Activated CD8-positive, alpha-beta T cell treated with anti-CD3 and anti-CD28 coated beads for 36 hours (primary cell): Measurements from ENCODE around the gene E2F1. TPM values are rescaled to one million over a fixed set of nuclear protein-coding genes. Genes with fewer than 3 reads are reported as not detected.
"Not testable (repeated sequence)": the region's sequence is repeated elsewhere in the genome, so short reads cannot be mapped to it uniquely, and the experiment has no call there.

Source experiments
- ATAC-seq: fragments of 200-7000 bp; cut with Tn5 transposase; one replicate; pipeline ENCODE4 v1.10.0; 2021; ENCODE audit warnings: mild to moderate bottlenecking, moderate library complexity
- CTCF ChIA-PET: fragments of 350-600 bp; sonication (Branson Sonifier 250); formaldehyde crosslinking; loops from one replicate; lab custom pipeline; 2021; ENCODE audit warnings: antibody characterized with exemption; lab: Charles Lee
- POLR2A ChIA-PET: fragments of 350-600 bp; sonication (Branson Sonifier 250); formaldehyde crosslinking; loops from one replicate; lab custom pipeline; 2021; ENCODE audit warnings: antibody characterized with exemption; lab: Charles Lee
- DNase-seq: peaks from one replicate; pipeline ENCODE4 v3.0.0-alpha.2; 2020
- H3K27ac Mint-ChIP-seq: one replicate; pipeline ENCODE4 v1.8.0; 2021; ENCODE audit warnings: mild to moderate bottlenecking, mixed read lengths
- H3K27me3 Mint-ChIP-seq: one replicate; pipeline ENCODE4 v1.8.0; 2021; ENCODE audit warnings: mixed read lengths
- H3K36me3 Mint-ChIP-seq: one replicate; pipeline ENCODE4 v1.8.0; 2021; ENCODE audit warnings: low read depth, mixed read lengths
- H3K4me1 Mint-ChIP-seq: one replicate; pipeline ENCODE4 v1.8.0; 2021; ENCODE audit warnings: low read depth, mixed read lengths
- H3K4me3 Mint-ChIP-seq: one replicate; pipeline ENCODE4 v1.8.0; 2021; ENCODE audit warnings: mild to moderate bottlenecking, moderate library complexity, mixed read lengths
- H3K9me3 Mint-ChIP-seq: one replicate; pipeline ENCODE4 v1.8.0; 2021; ENCODE audit warnings: mixed read lengths
- intact Hi-C: fragments of 100-400 bp; cut with micrococcal nuclease; formaldehyde crosslinking; loops from one replicate; pipeline ENCODE4 v1.10.0; 2022
- total RNA-seq, 2 experiments: library from RNA; stranded (reverse); gene quantifications; one replicate each; pipeline ENCODE4 v1.2.3, GENCODE V29; 2021
- TF ChIP-seq, protein P1 (sequence below): fragments of 200-600 bp; IDR thresholded peaks from one replicate; pipeline ENCODE4 v1.8.0; 2022; ENCODE audit warnings: antibody characterized with exemption, mild to moderate bottlenecking

Gene E2F1
- total RNA-seq, 2 experiments from 2014 or later: 71.2 to 72.0 TPM

GRCh38 chr20:33650111-33650752, 36.0 kb downstream of the E2F1 start:
- Mint-ChIP-seq H3K36me3 (peaks cover 6% of the 10 kb centered on the region), H3K4me3 (no peak overlapping the region), H3K9me3 (no peaks in the 10 kb centered on the region), H3K27me3 (no peaks in the 10 kb centered on the region), H3K27ac (no peak overlapping the region), H3K4me1 (peaks cover 38% of the 10 kb centered on the region)
- no peak for DNase-seq
- CTCF ChIA-PET: interaction anchor here (2.7 kb wide), 1 partner anchor 17 kb away, joined by 9 read pairs; the partner anchor contains the start of gene ACTL10
- intact Hi-C loops: loop anchor here (5.0 kb wide), 1 partner anchor 193 kb away; no protein-coding TSS in a partner anchor
- TF ChIP-seq, protein P1, sequence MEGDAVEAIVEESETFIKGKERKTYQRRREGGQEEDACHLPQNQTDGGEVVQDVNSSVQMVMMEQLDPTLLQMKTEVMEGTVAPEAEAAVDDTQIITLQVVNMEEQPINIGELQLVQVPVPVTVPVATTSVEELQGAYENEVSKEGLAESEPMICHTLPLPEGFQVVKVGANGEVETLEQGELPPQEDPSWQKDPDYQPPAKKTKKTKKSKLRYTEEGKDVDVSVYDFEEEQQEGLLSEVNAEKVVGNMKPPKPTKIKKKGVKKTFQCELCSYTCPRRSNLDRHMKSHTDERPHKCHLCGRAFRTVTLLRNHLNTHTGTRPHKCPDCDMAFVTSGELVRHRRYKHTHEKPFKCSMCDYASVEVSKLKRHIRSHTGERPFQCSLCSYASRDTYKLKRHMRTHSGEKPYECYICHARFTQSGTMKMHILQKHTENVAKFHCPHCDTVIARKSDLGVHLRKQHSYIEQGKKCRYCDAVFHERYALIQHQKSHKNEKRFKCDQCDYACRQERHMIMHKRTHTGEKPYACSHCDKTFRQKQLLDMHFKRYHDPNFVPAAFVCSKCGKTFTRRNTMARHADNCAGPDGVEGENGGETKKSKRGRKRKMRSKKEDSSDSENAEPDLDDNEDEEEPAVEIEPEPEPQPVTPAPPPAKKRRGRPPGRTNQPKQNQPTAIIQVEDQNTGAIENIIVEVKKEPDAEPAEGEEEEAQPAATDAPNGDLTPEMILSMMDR: no peak
- no peak for ATAC-seq
- POLR2A ChIA-PET: no interaction called here

DNA sequence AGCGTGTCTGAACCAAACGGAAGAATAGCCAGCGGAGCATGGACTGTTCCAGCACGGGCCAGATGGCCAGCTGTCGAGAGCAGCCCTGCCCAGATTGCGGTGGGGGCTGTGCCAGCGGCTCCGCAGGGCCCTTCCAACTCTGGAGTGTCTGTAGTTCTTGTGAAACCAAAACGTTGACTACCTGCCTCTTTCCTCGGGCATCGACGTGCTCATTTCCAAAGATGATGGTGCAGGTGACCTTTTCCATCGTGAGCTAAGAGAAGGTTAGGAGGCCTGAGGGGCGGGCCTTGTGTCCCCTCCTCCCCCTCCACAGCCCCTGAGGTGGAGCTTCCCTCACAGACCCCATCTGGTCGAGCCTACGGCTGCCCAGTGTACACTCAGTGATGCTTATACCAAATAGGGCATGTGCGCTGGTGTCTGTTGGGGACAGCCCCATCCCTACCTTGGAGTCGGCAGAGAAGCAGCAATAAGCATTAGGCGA, 36.9 kb downstream of the E2F1 start:
- H3K36me3 Mint-ChIP-seq: peaks cover 9% of the 10 kb centered on the region
- ChIA-PET CTCF (interaction anchor here (1.1 kb wide), 1 partner anchor 19 kb away, joined by 4 read pairs; no protein-coding TSS in a partner anchor), POLR2A (interaction anchor here (0.6 to 1.6 kb wide), 3 partner anchors 11 to 247 kb away, joined by 3 to 4 read pairs (median 3); no protein-coding TSS in a partner anchor)
- H3K4me1 Mint-ChIP-seq: peaks cover 38% of the 10 kb centered on the region
- ATAC-seq (peak; percentile 26), DNase-seq (no peak)
- no peaks in the 10 kb centered on the region for H3K9me3 Mint-ChIP-seq
- intact Hi-C loops: no loop called here
- H3K27ac Mint-ChIP-seq: no peak overlapping the region
- TF ChIP-seq, protein P1: no peak
- no peak overlapping the region for H3K4me3 Mint-ChIP-seq
- no peaks in the 10 kb centered on the region for H3K27me3 Mint-ChIP-seq

- TF ChIP-seq, protein P1: no peak
- H3K27ac Mint-ChIP-seq: no peak overlapping the region
- DNase-seq: no peak
- intact Hi-C loops: no loop called here
- ChIA-PET POLR2A (interaction anchor here (0.6 to 1.6 kb wide), 5 partner anchors 10 to 246 kb away, joined by 3 to 4 read pairs (median 3); no protein-coding TSS in a partner anchor), CTCF (interaction anchor here (1.1 kb wide), 1 partner anchor 19 kb away, joined by 4 read pairs; no protein-coding TSS in a partner anchor)
- no peak overlapping the region for H3K4me3 Mint-ChIP-seq
- H3K27me3 Mint-ChIP-seq: no peaks in the 10 kb centered on the region
- peaks cover 9% of the 10 kb centered on the region for H3K36me3 Mint-ChIP-seq
- no peak for ATAC-seq
- peaks cover 38% of the 10 kb centered on the region for H3K4me1 Mint-ChIP-seq
- no peaks in the 10 kb centered on the region for H3K9me3 Mint-ChIP-seq
Observed at GRCh38 chr20:33648396-33649004, 37.7 kb downstream of the E2F1 start.

- CTCF ChIA-PET: interaction anchor here (1.1 to 2.1 kb wide), 2 partner anchors 9 to 20 kb away, joined by 3 to 7 read pairs; partner anchors contain the start of gene ACTL10
- ATAC-seq (no peak), DNase-seq (no peak)
- H3K9me3 Mint-ChIP-seq: no peaks in the 10 kb centered on the region
- peaks cover 32% of the 10 kb centered on the region for H3K4me1 Mint-ChIP-seq
- intact Hi-C loops: no loop called here
- TF ChIP-seq, protein P1: no peak
- no peak overlapping the region for H3K27ac Mint-ChIP-seq
- POLR2A ChIA-PET: interaction anchor here (0.6 to 1.6 kb wide), 4 partner anchors 9 to 104 kb away, joined by 3 to 4 read pairs (median 3); no protein-coding TSS in a partner anchor
- H3K36me3 Mint-ChIP-seq: peaks cover 9% of the 10 kb centered on the region
- no peak overlapping the region for H3K4me3 Mint-ChIP-seq
- H3K27me3 Mint-ChIP-seq: no peaks in the 10 kb centered on the region
Observed at GRCh38 chr20:33647603-33648395, 38.4 kb downstream of the E2F1 start.

- H3K4me1 Mint-ChIP-seq: peaks cover 26% of the 10 kb centered on the region
- H3K36me3 Mint-ChIP-seq, H3K27me3 Mint-ChIP-seq, H3K27ac Mint-ChIP-seq, intact Hi-C loops, ATAC-seq, POLR2A ChIA-PET, DNase-seq, H3K9me3 Mint-ChIP-seq, H3K4me3 Mint-ChIP-seq: not testable (repeated sequence)
- CTCF ChIA-PET: interaction anchor here (1.1 to 2.1 kb wide), 2 partner anchors 9 to 20 kb away, joined by 3 to 7 read pairs; partner anchors contain the start of gene ACTL10
Observed at GRCh38 chr20:33646959-33647602, 39.1 kb downstream of the E2F1 start.
